Thoracic aorta (tissue), 2 donors: ENCODE measurements around the gene CHRNE. TPM values are rescaled to one million over a fixed set of nuclear protein-coding genes. Genes with fewer than 3 reads are reported as not detected.
"Not testable (repeated sequence)": the region's sequence is repeated elsewhere in the genome, so short reads cannot be mapped to it uniquely, and the experiment has no call there.

Experiments used
- ATAC-seq: fragments of 150-250 bp; one replicate; pipeline ENCODE4 v1.8.0; 2017; ENCODE audit warnings: low read depth; ENCODE audit not compliant: insufficient number of reproducible peaks, low FRiP score
- DNase-seq: peaks from one replicate; pipeline ENCODE4 v3.0.0-alpha.2; 2020; ENCODE audit warnings: low spot score
- H3K27ac ChIP-seq, 2 donors: fragments of 200-600 bp; sonication (generic); 1 replicate in 1 of 2; 2 replicates in 1 of 2; pipeline ENCODE4 v1.5.1; 2016; ENCODE audit warnings: mild to moderate bottlenecking in 2 of 2, moderate library complexity in 2 of 2
- H3K27me3 ChIP-seq: fragments of 200-600 bp; sonication (generic); replicated peaks from 2 replicates; pipeline ENCODE4 v1.6.0; 2016; ENCODE audit warnings: mild to moderate bottlenecking; ENCODE audit not compliant: insufficient read depth
- H3K36me3 ChIP-seq: fragments of 200-600 bp; sonication (generic); one replicate; pipeline ENCODE4 v1.5.1; 2016
- H3K4me1 ChIP-seq, 2 donors: fragments of 200-600 bp; sonication (generic); 1 replicate in 1 of 2; 2 replicates in 1 of 2; pipeline versions ENCODE4 v1.5.1 to v1.6.0; 2016; ENCODE audit warnings: low read depth in 2 of 2, mild to moderate bottlenecking in 1 of 2; ENCODE audit not compliant: control insufficient read depth in 1 of 2
- H3K4me3 ChIP-seq: fragments of 200-600 bp; sonication (generic); 2 replicates; pipeline ENCODE4 v1.5.1; 2016; ENCODE audit warnings: mild to moderate bottlenecking
- H3K9me3 ChIP-seq: fragments of 200-600 bp; sonication (generic); 2 replicates; pipeline ENCODE4 v1.5.1; 2016
- total RNA-seq, 2 donors: library from RNA; depleted of rRNA; stranded (reverse); fragments of >200 nt; gene quantifications; one replicate each; pipeline versions ENCODE4 v1.1.0 to v1.2.3, GENCODE V29; 2016
- TF ChIP-seq, protein P1 (sequence below): fragments of 200-600 bp; sonication (generic); IDR thresholded peaks from one replicate; pipeline ENCODE4 v1.5.1; 2019; ENCODE audit warnings: antibody characterized with exemption

CHRNE gene
- total RNA-seq, 2 donors from 2014 or later = 4.1 TPM; not detected in 1

DNA sequence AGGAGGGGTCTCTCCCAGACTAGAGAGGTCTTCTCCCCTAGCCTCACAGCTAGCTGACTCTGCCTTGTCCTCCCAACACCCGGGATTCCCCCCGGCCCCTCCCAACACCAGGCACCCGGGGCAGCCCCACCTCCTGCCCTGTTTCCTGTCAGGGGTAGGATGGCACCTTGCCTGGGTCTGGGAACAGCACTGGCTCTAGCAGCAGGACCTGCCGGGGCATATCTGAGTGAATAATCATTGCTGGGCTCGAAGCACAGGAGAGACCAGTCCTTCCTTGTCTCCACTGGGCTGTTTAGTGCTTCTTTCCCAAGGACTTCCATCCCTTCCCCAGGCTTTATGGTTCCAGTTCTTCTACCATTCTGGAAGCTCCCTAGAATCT lies 44.0 kb downstream of the CHRNE start:
- no peak for ATAC-seq
- peak overlapping the region; percentile 20 to 53 for H3K27ac ChIP-seq
- TF ChIP-seq, protein P1, sequence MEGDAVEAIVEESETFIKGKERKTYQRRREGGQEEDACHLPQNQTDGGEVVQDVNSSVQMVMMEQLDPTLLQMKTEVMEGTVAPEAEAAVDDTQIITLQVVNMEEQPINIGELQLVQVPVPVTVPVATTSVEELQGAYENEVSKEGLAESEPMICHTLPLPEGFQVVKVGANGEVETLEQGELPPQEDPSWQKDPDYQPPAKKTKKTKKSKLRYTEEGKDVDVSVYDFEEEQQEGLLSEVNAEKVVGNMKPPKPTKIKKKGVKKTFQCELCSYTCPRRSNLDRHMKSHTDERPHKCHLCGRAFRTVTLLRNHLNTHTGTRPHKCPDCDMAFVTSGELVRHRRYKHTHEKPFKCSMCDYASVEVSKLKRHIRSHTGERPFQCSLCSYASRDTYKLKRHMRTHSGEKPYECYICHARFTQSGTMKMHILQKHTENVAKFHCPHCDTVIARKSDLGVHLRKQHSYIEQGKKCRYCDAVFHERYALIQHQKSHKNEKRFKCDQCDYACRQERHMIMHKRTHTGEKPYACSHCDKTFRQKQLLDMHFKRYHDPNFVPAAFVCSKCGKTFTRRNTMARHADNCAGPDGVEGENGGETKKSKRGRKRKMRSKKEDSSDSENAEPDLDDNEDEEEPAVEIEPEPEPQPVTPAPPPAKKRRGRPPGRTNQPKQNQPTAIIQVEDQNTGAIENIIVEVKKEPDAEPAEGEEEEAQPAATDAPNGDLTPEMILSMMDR = no peak
- peak; percentile 18 for DNase-seq
- H3K4me3 ChIP-seq = peak overlapping the region; percentile 7
- H3K4me1 ChIP-seq = peaks cover 15 to 19% of the 10 kb centered on the region in 2 donors
- no peaks in the 10 kb centered on the region for H3K9me3 ChIP-seq
- H3K27me3 ChIP-seq = no peaks in the 10 kb centered on the region
- no peaks in the 10 kb centered on the region for H3K36me3 ChIP-seq

DNA sequence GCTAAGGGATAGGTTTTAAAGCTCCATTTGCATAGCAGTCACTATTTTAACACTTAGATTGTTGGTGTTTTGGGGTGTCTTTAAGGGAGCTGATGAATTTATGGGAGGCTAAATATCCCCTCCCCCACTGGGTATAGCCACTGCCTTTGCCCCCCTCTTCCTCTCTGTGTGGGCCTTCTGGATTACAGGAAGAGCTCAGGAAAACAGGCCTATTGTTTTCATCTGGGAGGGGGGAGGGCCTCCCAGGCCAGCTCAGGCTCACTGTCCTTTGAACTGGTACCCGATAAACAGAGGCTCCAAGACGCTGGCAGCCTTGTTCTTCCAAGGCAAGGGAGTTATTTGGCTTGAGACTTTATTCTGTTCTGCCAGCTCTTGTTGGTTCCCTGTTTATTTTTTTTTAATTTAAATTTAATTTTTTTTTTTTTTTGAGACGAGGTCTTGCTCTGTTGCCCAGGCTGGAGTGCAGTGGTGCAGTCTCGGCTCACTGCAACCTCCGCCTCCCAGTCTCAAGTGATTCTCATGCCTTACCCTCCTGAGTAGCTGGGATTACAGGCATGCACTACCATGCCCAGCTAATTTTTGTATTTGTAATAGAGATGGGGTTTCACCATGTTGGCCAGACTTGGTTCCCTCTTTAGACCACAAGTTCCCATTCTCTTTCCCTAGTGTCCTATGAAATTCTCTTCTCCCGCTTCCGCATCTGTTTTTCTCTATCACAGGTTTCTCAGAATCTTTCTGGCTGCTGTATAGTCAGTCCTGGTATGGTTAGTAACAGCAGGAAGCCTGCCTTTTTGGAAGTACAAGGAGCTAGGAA lies 44.6 kb downstream of the CHRNE start:
- ATAC-seq (no peak), DNase-seq (no peak)
- Histone ChIP-seq H3K4me1 (peaks cover 15 to 19% of the 10 kb centered on the region in 2 donors), H3K27ac (peak overlapping the region; percentile 20 to 53), H3K9me3 (no peaks in the 10 kb centered on the region), H3K27me3 (no peaks in the 10 kb centered on the region), H3K36me3 (no peaks in the 10 kb centered on the region), H3K4me3 (peak overlapping the region; percentile 7)
- TF ChIP-seq, protein P1 = no peak

DNA sequence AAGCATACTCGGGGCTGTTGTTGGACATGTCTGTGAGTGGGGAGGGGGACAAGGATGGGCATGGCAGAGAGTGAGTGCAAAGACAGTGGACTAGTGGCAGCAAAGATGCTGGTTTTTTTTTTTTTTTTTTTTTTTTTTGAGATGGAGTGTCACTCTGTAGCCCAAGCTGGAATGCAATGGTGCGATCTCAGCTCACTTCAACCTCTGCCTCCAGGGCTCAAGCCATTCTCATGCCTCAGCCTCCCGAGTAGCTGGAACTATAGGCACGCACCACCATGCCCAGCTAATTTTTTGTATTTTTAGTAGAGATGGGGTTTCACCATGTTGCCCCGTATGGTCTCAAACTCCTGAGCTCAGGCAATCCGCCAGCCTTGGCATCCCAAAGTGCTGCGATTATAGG lies 45.6 kb downstream of the CHRNE start:
- not testable (repeated sequence) for H3K27me3 ChIP-seq, H3K4me3 ChIP-seq, H3K36me3 ChIP-seq, DNase-seq, ATAC-seq, H3K27ac ChIP-seq, H3K9me3 ChIP-seq
- peaks cover 15 to 19% of the 10 kb centered on the region in 2 donors for H3K4me1 ChIP-seq

DNA sequence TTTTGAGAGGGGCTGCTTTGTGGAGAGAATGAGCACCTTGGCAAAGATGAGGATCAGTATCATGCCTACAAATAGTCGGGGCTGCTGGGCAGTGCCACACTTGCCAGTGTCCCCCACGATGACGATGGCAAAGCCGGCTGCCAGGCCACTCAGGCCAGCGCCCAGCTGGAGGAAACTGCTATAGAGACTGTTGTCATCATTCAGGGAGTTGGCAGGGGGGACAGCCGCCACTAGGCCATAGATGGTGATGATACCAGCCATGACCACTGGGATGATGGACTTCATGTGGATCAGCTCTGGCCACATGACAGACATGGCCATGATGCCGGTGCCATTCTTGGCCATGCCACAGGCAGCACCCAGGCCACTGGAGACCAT lies 46.0 kb downstream of the CHRNE start:
- H3K9me3 ChIP-seq = no peaks in the 10 kb centered on the region
- no peak for ATAC-seq
- TF ChIP-seq, protein P1 = no peak
- no peaks in the 10 kb centered on the region for H3K36me3 ChIP-seq
- no peak overlapping the region for H3K4me3 ChIP-seq
- no peak for DNase-seq
- no peaks in the 10 kb centered on the region for H3K27me3 ChIP-seq
- no peak overlapping the region for H3K27ac ChIP-seq
- peaks cover 15 to 19% of the 10 kb centered on the region in 2 donors for H3K4me1 ChIP-seq

DNA sequence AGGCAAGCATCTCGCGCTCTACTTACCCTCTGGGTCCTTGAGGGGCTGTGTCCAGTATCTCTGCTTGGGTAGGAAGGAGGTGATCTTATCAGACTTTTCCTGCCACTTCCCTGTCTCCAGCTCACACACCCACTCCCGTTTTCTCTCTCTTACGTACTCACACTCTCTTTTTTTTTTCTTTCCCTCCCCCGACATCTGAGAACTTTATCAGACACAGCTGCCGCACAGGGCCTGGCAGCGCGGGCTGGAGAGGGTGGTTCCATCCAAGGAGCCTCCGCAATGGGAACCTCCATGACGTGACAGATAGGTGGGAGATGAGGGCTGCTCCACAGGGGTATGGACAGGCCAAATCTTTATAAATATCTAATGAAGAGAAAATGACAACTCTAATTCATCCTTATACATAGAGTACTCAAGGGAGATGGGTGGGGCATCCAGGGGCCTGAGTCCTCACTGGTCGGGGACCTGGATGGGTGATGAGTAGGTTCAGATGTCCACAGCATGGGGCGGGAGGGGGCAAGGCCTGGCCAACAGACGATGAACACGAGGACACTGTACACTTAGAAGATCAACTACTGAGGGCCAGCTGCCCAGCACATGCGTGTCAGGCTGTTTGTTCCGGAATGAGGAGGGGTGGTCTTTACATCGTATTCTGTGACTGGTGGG lies 46.5 kb downstream of the CHRNE start:
- H3K9me3 ChIP-seq = no peaks in the 10 kb centered on the region
- H3K27me3 ChIP-seq = no peaks in the 10 kb centered on the region
- ATAC-seq (no peak), DNase-seq (no peak)
- no peak overlapping the region for H3K27ac ChIP-seq
- no peak overlapping the region for H3K4me3 ChIP-seq
- TF ChIP-seq, protein P1 = no peak
- H3K36me3 ChIP-seq = no peaks in the 10 kb centered on the region
- H3K4me1 ChIP-seq = peaks cover 15 to 19% of the 10 kb centered on the region in 2 donors
